HUDEP-2 (cell line): ENCODE results near the gene TNFRSF4.

ENCODE experiments used
- DNase-seq, 76 experiments: peaks; one replicate each; lab custom pipeline; 2025; ENCODE audit not compliant: unreplicated experiment in 76 of 76; lab: John Stamatoyannopoulos, UW

The TNFRSF4 gene

DNA sequence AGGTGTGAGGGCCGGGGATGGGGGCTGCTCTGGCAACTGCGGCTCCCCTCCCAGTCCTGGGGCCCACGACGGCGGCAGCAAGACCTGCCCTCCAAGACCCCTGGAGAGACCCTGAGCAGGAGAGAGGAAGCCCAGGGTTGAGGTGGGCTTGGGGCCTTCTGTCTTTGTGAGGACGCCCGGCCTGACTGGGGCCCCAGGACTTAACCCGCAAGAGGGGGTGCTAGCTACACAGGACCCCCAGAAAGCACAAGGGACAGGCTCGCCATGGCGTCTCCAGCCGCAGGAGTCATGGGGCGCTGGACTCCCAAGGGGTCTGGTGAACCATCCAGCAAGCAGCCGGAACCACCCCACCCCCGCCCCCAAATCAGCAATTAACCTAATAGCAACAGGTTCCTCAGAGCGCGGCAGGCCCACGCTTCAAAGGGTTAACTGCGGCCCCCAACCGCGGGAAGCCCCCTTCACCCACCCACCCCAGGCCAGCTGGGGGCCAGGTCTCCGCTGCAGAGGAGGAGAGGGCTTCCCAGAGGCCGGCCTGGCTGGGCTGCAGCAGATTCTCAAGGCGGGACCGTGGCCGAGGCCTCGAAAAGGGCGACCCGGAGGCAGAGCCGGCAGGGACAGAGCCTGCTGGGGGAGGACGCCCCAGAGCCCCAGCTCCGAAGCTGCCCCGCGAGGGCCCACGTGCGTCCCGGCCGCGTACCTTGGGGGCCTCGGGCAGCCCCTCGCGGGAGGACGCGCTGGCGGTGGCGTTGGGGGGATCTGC lies 32.0 kb upstream of the TNFRSF4 start:
- no peak for DNase-seq

DNA sequence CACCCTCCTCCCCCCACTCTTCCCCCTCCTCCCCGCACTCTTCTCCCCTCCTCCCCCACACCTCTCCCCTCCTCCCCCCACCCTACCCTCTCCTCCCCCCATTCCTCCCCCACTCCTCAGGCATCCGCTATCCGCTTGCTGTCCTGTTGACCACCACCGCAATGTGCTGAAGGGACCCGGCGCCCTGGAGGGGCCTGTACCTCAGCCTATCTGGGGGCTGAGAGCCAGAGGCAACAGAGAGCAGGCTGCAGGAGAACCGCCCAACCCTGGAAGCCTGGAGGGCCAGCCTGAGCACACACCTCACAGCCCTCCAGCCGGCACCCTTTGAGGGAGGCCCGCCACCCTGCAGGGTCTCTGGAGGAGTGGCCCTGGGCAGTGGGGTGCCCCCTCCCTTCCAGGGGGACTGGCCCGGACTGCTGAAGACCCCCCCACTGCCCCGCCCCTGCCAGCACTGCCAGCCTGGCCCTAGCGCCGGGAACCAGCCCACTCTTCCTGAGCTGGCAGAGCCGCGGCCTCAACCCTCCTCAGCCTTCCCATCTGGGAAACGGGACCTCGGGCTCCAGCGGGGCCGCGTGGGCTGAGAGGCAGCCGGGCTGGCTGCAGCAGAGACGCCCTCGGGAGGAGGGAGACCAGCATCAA lies 31.3 kb upstream of the TNFRSF4 start:
- DNase-seq, result no peak

DNA sequence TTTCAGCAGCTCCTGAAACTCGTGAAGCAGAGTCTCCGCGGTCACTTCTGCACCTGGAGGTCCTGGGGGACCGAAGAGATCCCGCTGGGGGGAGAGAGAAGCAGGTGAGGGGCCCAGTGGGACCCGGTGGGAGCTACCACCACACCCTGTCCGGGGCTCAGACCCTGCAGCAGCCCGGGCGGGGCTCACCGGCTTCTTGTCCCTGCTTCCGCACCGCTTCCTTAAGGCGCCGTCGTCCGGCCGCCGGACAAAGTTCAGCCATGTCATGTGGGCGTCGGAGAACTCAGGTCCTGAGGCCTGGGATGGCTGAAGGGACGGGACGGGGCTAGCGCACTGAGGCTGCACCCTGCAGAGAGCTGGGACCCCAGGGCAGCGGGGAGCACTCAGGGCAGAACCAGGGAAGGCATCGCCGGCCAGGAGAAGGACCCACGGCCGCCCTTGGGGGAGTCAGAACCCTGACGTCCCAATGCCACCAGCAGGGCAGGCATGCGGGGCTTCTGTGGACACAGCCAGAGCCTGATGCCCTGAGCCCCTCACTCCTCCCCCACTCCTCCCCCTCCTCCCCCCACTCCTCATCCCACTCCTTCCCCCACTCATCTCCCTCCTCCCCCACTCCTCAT lies 30.3 kb upstream of the TNFRSF4 start:
- DNase-seq, result no peak

DNA sequence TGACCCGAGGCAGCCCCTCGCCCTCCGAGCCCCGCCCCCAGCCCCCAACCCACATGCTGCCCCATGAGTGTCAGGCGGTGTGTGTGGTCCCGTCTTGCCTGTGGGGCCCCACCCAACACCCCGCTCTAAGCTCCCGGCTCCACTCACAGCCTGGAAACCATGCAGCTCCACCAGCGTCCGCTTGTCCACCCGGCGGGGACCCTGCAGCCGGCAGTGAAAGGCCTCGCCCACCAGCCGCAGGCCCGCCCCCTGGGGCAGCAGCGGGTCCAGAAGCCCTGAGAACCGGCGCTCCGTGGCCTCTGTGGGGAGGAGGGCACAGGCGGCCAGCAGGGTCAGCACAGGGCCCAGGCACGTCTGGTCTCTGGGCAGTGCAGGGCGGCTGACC lies 29.8 kb upstream of the TNFRSF4 start:
- DNase-seq, result no peak

DNA sequence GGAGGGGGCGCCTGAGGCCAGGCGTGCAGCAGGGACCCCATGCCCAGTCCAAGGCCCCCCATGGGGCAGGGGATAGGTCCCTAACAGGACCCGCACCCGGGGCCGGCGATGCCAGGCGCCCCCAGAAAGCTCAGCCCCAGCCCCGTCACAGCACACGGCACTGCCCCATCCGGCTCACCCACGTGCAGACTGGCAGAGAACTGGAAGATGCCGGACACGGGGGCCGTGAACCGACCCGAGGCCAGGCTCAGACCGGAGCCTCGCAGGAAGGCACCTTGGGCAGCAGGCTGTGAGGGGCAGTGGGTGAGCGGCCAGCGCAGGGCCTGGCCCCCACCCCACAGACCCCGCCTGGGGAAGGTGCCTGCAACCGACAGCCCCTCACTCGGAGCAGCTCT lies 29.3 kb upstream of the TNFRSF4 start:
- no peak for DNase-seq

DNA sequence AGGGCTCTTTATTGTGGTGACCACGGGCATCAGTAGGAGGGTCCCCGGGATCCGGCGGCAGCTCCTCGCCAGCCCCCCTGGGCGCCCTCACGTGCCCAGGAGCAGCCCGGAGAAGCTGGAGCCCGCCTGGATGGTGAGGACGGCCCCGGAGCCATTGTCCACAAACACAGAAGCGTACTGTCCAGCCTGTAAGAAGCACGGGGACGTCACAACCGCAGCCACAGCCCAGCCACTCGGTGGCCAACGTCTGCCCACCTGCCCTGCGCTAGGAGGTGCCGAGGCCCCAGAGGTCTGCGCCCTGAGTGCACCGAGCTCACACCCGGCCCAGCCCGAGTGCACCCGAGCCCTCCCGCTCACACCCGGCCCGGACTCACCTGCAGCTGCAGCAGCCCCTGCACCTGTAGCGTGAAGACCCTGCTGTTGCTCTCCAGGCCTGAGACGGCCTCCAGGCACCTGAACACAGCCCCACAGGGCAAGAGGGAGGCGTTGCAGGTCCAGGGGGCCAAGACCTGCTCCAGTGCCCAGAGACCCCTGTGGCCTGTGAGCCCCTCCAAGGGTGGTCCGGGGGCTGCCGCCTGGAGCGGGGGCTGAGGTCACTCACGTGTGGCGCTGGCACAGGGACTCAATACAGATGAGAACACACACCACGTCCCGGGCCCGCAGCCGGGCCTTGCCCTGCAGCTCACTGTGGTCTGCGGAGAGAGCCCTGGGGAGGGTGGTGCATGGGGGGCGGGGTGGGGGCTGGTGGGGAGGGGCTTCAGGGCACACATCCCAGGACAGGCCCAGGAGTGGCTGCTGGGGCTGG lies 28.7 kb upstream of the TNFRSF4 start:
- DNase-seq, result no peak

DNA sequence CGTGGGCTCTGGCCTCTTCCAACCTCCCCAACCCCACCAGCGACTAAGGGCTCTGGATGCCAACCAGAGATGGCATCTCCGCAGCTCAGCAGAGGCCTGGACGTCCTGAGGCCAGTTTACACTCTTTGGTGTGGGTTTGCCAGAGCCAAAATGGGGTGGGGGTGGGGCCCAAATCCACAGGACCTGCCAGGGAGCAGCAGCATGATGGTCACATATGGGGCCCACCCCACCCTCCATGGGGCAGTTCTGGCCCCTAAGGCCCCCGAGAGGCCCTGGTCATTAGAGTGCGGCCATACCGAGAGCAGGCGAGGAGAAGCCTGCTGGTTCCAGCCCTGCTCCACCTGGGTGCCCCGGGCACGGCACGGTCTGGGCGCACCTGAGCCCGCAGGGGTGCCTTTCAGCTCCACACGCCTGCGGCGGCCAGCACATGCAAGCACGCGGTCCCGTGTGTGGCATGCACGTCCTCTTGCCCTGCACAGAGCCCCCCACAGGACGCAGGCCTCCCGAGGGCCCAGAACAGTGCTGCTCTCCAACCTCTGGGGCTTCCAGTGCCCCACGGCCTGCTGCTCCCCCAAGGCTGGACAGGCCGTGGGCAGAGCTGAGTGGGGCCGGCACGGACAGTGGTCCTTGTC lies 27.8 kb upstream of the TNFRSF4 start:
- no peak for DNase-seq

DNA sequence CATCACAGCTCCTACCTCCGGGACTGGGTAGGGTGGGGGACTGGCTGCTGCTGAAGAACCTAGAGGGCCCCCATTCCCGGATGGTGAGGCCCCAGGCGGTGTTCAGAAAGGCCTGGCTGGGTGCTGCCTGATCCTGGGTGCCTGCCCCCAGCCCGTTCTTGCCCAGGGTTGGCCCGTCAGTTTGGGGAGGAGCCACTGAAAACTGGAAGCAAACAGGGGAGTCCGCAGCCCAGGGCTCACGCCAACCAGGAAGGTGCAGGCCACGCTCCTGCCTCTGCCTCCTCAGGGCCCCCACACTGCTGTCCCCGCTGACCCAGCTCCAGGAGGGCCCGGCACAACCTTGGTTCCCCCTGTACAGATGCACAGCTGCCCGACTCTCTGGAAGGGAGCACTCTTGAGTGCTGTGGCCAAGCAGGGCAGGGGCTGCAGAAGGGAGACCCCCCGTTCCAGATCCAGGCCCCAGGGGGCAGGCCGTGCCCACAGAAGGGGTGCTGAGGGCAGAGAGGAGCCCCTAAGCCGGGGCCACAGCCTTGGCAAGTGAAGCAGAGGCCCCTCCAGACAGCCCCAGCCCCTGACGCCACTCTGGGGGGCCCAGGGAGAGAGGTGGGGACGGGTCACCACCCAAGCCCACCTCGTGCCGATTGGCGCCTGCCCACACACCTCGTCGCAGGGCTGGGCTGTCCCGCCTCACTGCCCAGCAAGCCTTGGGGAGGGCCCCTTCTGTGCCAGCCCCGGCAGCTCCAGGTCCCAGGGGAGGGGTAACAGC lies 27.1 kb upstream of the TNFRSF4 start:
- no peak for DNase-seq

DNA sequence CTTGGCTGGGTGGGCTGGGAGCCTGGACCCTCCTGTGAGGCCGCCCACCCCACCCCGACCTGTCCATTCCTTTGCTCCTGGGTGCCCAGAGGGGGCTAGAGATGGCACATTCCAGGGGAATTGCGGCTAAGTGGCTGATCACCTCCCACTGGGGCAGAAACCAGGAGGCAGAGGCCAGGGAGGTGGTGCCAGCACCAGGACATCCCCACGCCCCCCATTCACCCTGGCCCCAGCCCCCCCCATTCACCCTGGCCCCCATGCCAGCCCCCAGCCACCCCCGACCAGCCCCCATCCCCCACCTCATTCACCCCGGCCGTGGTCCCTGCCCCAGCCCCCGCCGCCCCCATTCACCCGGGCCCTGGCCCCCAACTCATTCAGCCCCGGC lies 26.4 kb upstream of the TNFRSF4 start:
- no peak for DNase-seq

DNA sequence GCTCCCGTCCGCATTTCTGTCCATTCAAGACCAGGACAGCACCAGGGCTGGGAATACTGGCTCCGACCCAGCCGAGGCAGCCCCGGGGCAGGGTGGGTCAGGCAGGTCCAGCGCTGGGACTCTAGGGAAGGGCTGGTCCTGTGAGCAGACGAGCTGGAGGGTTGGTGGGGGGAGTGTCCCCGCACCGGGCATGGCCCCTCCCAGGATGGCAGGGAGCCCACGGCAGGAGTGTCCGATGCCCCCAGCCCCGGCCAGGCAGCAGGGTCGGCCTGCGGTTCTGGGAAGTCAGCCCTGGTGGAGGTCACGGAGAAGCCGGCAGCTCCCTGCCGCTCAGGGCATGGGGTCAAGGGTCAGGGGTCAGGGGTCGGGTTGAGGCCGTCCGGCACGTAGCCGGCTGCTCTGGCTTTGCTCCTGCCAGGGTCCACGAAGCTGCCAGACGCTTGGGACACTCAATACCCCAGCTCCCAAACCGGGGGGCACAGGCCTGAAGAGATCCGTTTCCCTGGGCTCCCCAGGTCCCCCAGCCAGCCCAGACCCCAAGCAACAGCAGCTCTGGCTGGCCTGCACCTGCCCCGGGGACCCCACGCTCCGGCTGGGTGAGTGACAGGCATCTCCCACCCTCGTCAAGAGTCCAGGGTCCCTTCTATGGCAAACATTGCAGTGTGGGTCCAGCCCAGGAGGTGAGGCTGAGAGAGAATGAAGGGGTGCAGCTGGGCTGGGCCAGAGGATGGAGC lies 25.8 kb upstream of the TNFRSF4 start:
- DNase-seq, result no peak

DNA sequence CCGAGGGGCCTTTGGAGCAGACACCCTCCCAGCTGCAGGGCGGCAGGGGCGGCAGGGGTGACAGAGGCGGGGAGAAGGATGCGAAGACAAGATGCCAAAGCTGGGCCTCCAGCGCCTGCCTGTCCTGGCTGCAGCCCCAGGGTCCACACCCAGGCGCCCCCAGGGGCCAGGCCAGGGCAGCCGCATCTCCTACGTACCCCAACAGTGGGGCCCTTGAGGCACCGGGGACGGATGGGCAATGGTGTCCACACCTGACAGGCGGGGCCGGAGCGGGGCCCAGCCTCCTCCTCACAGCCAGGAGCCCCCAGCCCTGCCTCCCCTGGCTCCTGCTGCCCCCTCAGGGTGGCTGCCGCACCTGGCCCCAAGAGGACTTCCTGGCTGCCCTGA lies 25.3 kb upstream of the TNFRSF4 start:
- no peak for DNase-seq

DNA sequence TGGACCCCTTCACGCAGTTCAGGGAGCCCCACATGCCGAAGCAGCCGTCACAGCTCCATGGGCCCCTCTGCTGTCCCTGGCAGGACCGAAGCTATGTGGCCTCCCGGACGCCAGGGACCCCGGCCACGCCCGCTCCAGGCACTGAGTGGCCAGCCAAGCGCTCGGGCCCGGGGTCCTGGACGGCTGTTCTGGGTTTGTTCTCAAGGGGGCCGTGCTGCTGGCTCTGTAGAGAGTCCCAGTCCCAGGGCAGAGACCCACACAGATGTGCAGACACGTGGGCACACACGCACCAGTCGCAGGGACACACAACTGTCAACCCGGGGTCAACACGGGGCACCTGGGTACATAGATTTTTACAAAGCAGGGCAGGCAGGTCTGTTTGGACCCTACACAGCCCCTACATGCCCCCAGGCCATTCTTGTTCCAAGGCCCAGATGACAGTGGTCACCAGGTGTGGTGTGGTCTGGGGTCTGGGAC lies 24.8 kb upstream of the TNFRSF4 start:
- DNase-seq, result no peak

DNA sequence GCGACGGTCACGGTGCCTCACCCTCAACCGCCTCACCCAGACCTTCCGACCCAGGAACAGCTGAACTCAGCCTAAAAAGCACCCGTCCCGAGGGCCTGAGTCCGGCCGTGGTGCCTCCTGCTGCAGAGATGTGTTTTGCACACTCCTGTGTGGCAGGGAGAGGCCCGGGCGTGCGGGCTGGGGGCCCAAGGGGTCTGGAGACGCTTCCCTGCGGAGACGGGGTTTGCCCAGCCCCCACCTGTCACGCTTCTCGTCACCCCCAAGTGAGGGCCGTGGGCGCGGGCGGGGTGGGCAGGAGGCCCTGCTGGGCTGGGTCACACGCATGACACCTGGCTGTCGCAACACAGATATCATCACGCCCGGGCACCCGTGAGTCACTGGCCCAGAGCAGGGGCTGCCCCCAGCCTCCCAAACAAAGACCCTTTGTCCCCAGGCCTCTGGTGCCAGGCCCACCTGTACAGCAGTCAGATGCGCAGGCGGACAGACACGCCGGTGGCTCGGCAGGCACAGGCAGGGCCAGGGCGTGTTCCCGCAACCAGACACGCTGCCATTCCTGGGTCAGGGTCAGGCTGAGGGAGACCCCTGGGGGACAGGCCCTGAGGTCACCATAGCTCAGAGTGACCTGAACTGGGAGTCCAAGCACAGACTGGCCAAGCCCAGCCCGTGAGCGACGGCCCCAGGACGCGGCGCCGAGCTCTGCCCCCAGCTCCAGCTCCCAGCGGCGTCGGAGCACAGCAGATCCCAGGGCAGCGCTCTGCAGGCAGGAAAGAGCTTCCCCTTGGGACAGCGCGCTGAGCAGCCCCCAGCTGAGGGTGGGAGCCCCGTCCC lies 24.1 kb upstream of the TNFRSF4 start:
- no peak for DNase-seq

DNA sequence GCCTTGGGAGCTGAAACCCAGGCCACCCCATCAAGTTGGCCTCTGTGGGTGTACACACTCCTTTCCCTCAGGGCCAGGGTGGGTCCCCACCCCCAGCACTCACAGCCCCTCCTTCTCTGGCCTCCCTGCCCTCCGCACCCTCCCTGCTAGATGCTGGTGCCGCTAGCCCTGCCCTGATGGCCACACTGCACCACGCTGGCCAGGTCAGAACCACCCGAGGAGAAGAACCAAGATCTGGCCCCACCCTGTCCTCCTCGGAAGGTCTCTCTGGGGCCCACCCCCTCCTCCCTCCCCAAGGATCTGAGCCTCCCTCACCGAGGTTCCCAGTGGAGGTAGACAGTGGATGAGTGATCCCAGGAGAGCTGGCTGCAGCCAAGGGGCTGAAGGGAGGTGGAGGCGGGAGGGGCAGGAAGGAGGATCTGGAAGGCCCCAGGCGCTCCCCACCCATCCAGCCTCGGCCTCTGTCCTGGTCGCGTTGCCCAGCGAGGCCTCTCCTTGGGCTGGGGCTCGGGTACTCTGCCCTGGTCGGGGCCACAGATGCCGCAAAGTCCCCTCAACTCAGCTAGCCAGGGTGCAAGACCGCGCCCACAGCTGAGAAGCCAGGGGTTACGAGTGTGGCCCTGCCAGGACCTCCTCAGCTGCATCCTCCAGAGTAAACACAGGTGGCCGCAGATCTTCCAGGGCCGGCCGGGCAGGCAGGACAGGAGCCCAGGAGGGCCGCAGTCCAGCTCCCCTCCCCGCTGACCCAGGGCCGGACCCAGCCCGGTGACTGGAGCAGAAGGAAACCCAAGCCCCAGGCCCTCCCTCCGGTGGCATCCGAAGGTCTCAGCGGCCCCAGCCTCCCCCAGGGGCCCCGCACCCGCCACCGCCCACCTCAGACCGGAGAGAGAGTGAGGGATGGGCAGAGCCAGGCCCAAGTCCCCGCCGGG lies 23.3 kb upstream of the TNFRSF4 start:
- DNase-seq, result peak in 1 of 76 experiments; percentile 12

DNA sequence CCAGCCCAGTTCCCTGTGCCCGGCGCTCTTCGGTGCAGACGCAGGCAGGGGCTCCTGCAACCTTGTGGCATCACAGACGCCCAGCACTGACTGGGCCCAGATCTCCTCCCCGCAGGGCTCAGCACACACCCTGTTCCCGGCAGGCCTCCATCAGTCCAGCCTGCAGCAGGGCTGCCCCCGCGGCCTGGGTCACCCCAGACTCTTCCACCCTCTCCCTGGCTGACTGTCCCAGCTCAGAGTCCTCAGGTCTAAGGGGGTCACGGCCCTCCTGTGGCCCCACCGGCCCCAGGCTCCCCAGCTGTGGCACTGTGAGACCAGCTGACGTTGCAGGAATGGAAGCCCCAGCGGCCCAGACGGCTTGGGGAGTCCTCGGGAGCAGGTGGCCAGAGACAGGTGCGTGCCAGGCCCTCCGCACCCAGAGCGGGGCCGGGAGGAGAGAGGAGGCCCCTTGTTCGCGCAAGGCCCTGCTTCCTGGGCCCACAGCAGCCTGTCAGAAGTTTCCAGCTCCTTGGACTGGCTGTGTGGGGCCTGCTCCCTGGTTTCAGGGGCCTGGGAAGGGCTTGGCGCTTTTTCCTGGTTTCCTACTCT lies 22.3 kb upstream of the TNFRSF4 start:
- no peak for DNase-seq

DNA sequence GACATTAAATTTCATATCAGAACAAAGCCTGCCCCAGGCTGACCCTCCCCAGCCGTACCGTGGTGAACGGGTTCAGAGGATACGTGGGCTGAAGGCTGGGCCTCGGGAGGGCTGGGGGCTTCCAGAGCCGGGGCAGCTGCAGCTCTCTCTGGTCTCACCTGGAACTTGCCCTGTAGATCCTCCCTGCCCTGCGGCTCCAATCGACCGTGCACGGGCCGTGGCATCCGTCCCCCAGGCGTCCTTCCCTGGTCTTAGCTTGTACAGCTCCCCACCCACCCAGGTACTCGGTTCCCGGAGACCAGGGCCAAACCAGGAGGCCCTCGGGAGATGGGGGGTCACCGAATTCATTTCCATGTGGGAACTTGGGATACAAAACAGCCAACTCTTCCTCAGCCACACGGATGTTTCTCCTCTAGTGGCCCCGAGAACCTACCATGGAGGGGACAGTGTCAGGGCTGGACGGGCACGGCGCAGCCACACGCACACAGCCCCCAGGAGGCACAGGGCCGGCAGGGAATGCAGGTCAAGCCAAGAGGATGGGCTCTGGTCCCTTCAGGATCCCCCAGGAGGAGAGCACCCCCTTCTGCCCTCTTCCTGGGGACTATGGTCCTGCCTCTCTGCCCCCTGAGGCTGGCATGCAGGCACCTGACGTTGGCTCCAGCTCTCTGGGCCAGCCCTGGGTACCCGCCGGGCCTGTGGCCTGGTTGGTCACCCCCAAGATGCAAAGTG lies 21.2 kb upstream of the TNFRSF4 start:
- DNase-seq, result no peak
